NOMO-1 treated with DMSO at 0.1 percent for 48 hours (cell line): ENCODE results near the gene ATP11B.

ENCODE experiments used
- DNase-seq: peaks from one replicate; lab custom pipeline; 2025; ENCODE audit not compliant: unreplicated experiment; lab: John Stamatoyannopoulos, UW

Gene ATP11B

GRCh38 chr3:182908471-182908870 is 115.2 kb downstream of the ATP11B start:
- no peak for DNase-seq

DNA sequence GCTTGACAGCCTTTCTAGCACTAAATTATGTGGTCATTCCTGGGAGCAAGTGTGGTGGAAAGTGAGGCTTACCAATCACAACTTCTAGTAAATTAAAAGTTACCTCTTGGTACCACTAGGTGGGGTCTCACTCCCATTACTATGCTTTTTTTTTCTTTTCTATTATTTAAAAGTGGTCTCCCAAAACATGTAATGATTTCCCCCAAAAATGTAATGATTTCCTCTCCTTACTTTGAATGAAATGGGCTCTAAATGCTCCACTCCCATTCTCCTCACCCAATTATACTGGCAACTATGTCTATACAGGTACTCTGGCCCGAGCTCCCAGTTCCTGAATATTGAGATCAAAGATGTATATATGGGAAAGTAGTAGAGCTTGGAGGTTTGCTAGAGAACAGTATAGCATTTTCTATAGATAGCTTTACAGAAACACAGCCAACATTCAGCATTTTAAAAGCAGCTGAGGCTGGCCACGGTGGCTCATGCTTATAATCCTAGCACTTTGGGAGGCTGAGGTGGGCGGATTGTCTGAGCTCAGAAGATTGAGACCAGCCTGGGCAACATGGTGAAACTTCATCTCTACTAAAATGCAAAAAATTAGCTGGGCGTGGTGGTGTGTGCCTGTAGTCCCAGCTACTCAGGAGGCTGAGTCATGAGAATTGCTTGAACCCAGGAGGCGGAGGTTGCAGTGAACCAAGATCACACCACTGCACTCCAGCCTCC is 116.2 kb downstream of the ATP11B start:
- DNase-seq: peak; percentile 34

DNA sequence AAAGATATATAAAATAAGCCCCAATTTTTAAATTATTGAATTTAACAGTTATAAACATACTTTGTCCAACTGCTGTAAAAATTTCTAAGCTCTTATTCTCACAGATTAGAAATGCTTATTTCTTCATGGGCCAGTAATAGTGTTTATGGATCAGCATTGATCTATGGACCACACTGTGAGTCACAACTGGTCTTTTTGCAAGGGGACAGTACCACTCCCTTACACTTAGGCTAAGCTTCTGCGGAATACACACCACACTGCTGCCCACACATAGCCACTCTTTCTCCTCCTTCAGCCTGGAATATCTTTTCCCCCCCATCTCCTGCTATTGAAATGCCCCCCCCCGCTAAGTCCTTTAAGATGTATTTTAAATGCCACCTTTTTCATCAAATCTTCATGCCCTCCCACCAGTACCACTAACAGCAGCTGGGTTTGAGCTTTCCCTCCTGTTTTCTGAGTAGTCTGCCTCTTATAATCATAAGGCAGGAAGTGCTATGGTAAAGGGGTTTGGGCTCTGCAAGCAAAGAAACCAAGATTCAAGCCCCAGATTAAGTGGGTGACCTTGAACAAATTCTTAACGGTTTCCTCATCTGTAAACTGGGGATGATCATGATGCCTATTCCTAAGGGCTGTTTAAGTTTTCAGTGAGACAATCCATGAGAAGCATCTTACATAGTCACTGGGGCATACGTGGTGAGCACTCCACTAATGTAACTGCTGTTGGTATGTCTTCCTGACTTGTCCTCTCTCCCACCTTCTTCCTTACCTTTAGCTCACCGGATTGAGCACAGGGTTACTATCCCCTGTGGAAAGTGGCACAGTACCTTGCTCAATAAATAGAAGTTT is 117.9 kb downstream of the ATP11B start:
- DNase-seq: no peak

GRCh38 chr3:182911782-182912111 is 118.4 kb downstream of the ATP11B start:
- DNase-seq: no peak

- DNase-seq: no peak
Observed at GRCh38 chr3:182912474-182912873, 119.2 kb downstream of the ATP11B start.

DNA sequence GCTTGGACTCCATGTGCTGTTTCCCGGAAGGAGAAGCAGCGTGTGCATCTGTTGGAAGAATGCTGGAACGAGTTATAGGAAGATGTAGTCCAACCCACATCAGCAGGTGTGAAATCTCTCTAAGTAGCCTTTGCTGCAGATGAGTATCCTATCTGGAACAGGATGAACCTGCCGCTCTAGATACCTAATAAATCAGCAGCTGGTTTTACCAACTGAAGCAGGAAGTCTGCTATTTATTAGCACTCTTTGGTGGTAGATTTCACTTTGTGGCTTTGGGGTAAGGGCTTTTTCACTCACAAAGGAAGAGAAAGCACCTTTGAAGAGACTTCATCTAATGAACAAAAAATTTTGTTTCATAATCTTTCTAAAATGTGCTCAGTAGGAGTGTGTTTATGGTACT is 120.6 kb downstream of the ATP11B start:
- DNase-seq: no peak

DNA sequence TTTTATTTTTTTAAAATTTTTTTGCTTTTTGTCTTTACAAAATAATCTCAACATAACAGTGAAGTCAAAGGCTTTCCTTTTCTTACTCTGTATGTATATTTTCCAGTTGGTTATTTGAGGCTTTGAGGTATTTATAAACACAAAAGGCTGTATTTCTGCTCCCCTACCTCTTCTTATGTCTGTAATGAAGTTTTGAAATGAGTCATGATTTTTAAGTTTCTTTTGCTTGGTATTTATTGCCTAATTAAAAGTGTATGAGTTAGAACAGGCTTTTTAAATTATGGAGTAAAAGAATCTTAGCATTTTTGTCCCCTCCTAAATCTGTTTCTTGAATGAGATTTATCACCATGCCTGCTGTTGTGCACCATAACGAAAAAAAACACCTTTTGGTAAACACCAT is 121.0 kb downstream of the ATP11B start:
- DNase-seq: no peak

GRCh38 chr3:182917134-182917533 is 123.8 kb downstream of the ATP11B start:
- DNase-seq: no peak

DNA sequence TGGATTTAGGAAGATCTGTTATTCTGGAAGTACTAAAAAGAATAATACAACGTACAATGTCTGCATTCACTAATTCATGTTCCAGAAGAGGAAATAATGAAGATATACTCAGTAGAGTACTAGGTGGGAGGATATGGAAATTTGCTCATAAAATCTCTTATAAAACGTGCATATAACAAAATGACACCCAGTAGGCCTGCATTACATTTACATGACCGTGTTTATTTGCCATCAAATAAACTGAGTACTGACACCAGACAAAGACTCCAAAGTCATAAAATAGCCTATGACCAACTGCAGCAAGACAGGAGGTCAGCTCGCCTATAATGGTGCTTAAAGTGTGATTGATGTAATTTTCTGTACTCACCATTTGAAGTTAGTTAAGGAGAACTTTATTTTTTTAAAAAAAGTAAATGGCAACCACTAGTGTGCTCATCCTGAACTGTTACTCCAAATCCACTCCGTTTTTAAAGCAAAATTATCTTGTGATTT is 126.6 kb downstream of the ATP11B start:
- DNase-seq: no peak

GRCh38 chr3:182920515-182921084 is 127.3 kb downstream of the ATP11B start:
- no peak for DNase-seq

- no peak for DNase-seq
Observed at GRCh38 chr3:182921665-182922355, 128.5 kb downstream of the ATP11B start.

DNA sequence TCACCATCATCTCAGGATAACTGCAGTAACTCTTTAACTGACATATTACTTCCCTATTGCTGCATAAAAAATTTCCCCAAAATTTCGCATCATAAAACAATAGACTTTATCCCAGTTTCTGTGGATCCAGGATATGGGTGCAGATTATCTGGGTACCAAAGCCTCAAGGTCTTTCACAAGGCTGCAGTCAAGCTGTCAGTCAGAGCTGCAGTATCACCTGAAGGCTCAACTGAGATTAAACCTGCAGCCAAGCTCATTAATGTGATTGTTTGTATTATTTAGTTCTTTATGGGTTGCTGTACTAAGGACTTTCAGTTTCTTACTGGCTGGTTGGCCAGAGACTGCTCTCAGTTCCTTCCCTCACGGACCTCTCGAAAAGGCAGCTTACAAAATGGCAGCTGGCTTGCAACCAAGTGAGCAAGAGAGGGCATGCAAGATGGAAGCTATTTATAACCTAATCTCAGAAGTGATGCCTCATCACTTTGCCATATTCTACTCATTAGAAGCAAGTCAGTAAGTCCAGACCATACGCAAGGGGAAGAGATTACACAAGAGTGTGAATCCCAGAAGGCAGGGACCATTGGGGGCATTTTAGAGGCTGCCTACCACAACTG is 132.1 kb downstream of the ATP11B start:
- peak; percentile 64 for DNase-seq

DNA sequence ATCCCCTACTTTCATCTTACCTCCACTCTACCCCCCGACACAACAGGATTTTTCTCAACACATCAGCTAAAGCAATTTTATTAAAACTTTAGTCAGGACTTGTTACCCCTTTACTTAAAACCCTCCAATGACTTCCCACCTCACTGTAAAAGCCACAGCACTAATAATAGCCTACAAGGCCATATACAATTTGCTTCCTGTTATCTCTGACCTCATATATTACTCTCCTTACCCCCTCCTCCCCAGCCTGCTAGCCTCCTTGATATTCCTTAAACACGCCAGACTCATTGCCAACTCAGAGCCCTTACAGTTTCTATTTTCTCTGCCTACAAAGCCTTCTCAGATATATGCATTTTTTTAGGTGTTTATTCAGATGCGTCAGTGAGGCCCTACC is 132.6 kb downstream of the ATP11B start:
- peak; percentile 17 for DNase-seq

DNA sequence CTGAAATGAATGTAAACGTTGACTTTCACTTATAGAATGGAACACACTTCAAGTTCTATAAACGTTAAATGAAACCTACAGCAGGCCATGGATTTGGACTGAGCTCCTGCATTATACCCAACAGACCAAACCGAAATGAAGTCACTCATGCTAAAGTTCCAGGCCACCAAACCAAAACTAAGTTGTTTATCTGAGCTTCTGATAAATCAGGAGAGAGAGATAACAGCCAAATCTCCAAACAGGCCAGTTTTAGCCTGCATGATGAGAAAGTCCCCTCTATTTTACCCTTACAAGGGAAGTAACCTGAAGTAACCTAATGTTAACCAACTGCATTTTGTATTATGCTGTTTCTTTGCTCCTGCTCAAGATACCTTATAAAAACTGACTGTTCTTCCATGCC is 142.5 kb downstream of the ATP11B start:
- no peak for DNase-seq

- no peak for DNase-seq
Observed at GRCh38 chr3:182936239-182936917, 143.1 kb downstream of the ATP11B start.

DNA sequence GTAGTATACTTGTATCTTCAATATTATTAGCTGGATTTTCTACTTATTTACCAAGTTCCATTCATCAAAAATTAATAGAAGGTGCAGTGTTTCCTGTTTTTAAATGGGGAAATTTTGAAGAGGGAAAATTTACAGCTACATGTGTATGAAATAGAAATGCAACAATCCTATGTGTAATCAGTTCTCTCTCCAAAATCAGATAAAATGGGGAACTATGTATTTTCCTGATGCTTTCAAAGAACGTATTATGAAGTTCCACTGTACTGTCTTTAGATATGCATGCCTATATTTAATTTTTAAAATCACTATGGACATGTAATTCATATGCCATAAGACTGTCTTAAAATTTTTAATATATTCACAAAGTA is 143.6 kb downstream of the ATP11B start:
- DNase-seq: no peak

DNA sequence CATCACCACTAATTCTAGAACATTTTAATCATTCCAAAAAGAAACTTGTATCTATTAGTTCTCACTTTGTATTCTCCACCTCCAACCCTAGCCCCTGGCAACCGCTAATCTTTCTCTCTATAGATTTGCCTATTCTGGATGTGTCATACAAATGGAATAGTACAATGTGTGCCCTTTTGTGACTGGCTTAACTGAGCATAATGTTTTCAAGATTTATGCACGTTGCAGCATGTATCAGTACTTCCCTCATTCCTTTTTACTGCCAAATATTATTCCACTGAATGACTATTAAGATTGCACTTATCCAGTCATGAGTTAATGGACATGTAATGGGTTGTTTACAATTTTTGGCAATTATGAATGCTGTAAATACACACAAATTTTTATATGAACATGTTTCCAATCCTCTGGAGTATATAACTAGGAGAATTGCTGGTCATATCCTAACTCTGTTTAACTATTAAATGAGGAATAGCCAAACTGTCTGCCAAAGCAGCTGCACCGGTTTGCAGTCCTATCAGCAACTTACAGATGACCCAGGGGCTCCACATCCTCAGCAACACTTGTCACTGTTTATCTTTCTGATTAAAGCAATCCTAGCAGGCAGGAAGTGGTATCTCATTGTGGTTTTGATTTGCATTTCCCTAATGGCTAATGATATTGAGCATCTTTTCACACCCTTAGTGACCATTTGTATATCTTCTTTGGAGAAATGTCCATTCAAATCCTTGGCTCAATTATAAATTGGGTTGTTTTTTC is 144.2 kb downstream of the ATP11B start:
- DNase-seq: no peak

- no peak for DNase-seq
Observed at GRCh38 chr3:182940266-182940808, 147.0 kb downstream of the ATP11B start.

DNA sequence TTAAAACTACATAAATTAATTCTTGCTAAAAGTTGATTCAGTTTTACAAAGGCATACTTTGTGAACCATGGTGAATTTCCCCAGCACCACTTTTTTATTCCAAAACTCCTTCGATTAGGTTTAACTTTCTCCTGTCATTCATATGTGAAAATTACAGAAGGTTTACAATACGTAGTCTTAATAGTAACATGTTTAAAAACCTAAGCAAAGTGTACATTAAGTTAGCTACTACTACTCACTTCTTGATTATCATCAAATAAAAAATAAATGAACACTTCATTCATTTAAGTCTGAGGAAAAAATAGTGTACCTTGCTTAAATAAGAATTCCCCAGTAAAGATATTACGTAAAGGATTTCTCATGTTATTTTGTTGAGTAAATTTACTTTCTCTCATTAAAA is 148.4 kb downstream of the ATP11B start:
- no peak for DNase-seq

GRCh38 chr3:182947888-182948287 is 154.6 kb downstream of the ATP11B start:
- DNase-seq: no peak
